HL-60 (cell line): ENCODE measurements around the gene CD79B.

Experiments used
- DNase-seq, 2 experiments: peaks; one replicate each; pipeline ENCODE4 v3.0.0-alpha.2; 2010 to 2020; ENCODE audit warnings: low read depth in 1 of 2, low spot score in 1 of 2
- H3K27ac ChIP-seq: fragments of 250-450 bp; sonication (Bioruptor Pico); replicated peaks from 2 replicates; pipeline ENCODE4 v1.5.1; 2020; ENCODE audit warnings: mild to moderate bottlenecking, moderate library complexity
- H3K27me3 ChIP-seq: fragments of 250-450 bp; sonication (Bioruptor Pico); 2 replicates; pipeline ENCODE4 v1.5.1; 2021; ENCODE audit warnings: mild to moderate bottlenecking, moderate library complexity; ENCODE audit not compliant: insufficient read depth, poor library complexity, severe bottlenecking
- H3K4me3 ChIP-seq: replicated peaks from 2 replicates; pipeline ENCODE4 v1.5.1; 2011; ENCODE audit warnings: mild to moderate bottlenecking, control low read depth, low read length; ENCODE audit not compliant: insufficient read depth
- GABPA ChIP-seq: IDR thresholded peaks from 2 replicates; pipeline ENCODE4 v1.6.1; 2012; ENCODE audit warnings: low read depth
- POLR2AphosphoS5 ChIP-seq: IDR thresholded peaks from 2 replicates; pipeline ENCODE4 v1.6.1; 2012; ENCODE audit warnings: low read depth
- SPI1 ChIP-seq: IDR thresholded peaks from 2 replicates; pipeline ENCODE4 v1.6.1; 2012; ENCODE audit warnings: low read depth, mild to moderate bottlenecking, borderline replicate concordance
- TF ChIP-seq, protein P1 (sequence below): IDR thresholded peaks from one replicate; pipeline ENCODE4 v1.5.1; 2011; ENCODE audit warnings: low read length, control low read depth, inconsistent platforms; ENCODE audit not compliant: insufficient read depth
- TF ChIP-seq, protein P2 (sequence below): IDR thresholded peaks from 2 replicates; pipeline ENCODE4 v1.6.1; 2012; ENCODE audit warnings: low read depth; ENCODE audit not compliant: insufficient replicate concordance

CD79B gene

DNA sequence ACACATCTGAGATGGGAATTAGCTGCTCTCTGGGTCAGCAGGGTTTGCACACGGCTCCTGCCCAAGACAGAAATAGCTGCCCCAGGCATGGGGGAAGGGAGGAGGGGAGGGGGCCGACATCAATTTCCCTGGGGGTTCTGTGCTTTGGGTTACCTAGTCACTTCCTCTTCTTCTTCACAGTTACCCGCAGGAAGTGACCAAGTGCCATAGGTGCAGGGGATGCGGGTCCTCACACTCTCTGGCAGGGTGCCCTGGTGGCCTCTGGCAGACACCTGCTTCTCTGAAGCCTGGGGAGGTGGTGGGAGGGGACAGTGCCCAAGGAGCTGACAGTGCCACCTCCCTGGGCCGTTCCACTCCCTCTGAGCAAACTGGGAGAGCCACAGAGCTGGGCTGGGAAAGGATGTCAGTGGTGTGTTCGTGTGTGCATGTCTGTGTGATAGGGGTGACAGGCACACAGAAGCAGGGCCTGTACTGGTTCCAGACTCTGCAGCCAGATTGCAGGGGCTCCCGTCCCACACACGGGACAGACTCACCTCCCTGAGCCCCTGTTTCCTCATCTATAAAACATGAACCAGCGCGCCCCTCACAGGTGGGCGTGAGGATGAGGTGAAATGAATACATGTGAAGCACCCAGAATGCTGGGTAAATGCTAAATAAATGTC lies 22.4 kb upstream of the CD79B start:
- DNase-seq: peak; percentile 41 to 56
- Histone ChIP-seq H3K27me3 (no peaks in the 10 kb centered on the region), H3K4me3 (no peak overlapping the region), H3K27ac (no peak overlapping the region)
- no peak for TF ChIP-seq GABPA
- TF ChIP-seq SPI1: peak; percentile 78; the same call in 1 of the 2 replicates

DNA sequence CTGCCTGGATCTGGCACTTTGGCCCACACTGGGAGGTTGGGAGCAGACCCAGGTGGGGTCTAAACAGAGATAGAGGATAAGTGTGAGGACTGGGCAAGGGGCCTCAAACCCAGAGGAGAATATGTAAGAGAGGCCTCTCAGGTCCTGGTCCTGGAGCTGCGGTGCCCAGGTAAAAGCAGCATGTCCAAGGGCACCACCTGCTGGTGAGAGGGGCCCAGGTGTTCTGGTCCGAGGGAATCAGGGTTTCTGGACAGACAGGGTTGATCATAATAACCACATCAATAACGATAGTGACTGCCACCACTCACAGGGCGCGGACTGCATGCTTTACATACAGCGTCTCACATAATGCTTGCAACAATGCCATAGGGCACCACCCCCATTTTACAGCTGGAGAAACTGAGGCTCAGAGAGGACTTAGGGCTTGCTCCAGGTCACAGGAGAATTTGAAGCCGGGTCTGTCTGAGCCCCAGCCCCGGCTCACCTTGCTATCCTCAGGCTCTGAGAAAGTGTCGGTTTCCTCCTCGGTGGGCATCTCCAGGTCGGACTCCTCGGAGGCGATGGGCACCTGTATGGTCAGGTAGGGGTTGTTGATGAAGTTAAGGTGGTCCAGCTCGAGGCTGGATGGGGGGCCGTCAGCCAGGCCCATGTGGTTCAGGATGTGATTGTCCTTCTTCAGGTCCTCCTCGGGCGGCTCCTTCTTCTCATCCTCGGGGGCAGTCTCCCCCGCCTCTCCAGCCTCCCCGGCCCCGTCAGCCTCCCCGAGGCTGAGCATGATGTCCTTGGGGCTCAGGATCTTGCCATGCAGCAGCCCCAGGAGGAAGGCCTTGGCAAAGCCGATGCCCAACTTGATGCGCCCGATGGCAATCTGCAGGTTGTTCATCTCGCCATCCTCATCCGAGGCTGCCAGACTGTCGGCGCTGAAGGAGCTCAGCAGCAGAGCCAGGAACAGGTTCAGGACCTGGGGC lies 19.1 kb upstream of the CD79B start:
- no peak overlapping the region for H3K4me3 ChIP-seq
- TF ChIP-seq, protein P1, sequence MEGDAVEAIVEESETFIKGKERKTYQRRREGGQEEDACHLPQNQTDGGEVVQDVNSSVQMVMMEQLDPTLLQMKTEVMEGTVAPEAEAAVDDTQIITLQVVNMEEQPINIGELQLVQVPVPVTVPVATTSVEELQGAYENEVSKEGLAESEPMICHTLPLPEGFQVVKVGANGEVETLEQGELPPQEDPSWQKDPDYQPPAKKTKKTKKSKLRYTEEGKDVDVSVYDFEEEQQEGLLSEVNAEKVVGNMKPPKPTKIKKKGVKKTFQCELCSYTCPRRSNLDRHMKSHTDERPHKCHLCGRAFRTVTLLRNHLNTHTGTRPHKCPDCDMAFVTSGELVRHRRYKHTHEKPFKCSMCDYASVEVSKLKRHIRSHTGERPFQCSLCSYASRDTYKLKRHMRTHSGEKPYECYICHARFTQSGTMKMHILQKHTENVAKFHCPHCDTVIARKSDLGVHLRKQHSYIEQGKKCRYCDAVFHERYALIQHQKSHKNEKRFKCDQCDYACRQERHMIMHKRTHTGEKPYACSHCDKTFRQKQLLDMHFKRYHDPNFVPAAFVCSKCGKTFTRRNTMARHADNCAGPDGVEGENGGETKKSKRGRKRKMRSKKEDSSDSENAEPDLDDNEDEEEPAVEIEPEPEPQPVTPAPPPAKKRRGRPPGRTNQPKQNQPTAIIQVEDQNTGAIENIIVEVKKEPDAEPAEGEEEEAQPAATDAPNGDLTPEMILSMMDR: no peak
- TF ChIP-seq SPI1: no peak
- no peak for TF ChIP-seq GABPA
- TF ChIP-seq POLR2AphosphoS5: no peak
- TF ChIP-seq, protein P2, sequence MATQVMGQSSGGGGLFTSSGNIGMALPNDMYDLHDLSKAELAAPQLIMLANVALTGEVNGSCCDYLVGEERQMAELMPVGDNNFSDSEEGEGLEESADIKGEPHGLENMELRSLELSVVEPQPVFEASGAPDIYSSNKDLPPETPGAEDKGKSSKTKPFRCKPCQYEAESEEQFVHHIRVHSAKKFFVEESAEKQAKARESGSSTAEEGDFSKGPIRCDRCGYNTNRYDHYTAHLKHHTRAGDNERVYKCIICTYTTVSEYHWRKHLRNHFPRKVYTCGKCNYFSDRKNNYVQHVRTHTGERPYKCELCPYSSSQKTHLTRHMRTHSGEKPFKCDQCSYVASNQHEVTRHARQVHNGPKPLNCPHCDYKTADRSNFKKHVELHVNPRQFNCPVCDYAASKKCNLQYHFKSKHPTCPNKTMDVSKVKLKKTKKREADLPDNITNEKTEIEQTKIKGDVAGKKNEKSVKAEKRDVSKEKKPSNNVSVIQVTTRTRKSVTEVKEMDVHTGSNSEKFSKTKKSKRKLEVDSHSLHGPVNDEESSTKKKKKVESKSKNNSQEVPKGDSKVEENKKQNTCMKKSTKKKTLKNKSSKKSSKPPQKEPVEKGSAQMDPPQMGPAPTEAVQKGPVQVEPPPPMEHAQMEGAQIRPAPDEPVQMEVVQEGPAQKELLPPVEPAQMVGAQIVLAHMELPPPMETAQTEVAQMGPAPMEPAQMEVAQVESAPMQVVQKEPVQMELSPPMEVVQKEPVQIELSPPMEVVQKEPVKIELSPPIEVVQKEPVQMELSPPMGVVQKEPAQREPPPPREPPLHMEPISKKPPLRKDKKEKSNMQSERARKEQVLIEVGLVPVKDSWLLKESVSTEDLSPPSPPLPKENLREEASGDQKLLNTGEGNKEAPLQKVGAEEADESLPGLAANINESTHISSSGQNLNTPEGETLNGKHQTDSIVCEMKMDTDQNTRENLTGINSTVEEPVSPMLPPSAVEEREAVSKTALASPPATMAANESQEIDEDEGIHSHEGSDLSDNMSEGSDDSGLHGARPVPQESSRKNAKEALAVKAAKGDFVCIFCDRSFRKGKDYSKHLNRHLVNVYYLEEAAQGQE: no peak
- DNase-seq: peak in 1 of 2 experiments; percentile 4
- no peaks in the 10 kb centered on the region for H3K27me3 ChIP-seq
- no peak overlapping the region for H3K27ac ChIP-seq

DNA sequence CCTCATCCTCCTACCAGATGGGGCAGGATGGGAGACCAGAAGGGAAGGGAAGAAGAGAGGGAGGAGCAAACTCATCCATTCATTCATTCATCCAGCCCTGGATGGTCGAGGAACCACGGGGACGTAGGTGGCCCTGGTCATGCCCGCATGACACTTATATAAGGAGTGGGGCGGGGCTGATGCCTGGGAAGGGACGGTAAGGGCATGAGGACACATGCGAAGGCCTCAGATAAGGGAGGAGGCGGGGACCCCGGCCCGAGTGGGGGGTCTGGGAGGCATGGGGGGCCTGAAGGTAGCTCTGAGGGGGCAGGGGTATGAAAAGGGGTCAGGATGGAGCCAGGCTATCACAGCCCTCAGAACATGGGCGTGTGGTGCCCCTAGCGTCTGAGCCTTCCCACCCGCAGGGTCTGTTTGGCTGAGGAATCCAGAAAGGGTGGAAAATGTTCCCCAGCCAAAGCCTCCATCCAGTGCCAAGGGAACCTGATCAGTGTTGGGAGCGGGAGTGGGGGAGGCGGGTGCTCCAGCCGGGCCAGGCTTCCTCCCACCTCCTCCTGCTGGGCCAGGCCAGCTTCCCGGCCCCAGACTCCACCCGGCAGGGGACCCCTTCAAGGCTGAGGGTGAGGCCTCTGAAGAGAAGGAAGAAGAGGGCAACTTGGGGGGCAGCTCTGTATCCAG lies 17.6 kb upstream of the CD79B start:
- TF ChIP-seq, protein P1: no peak
- TF ChIP-seq GABPA: no peak
- TF ChIP-seq SPI1: no peak
- no peak for TF ChIP-seq POLR2AphosphoS5
- TF ChIP-seq, protein P2: no peak
- no peak overlapping the region for H3K4me3 ChIP-seq
- no peak overlapping the region for H3K27ac ChIP-seq
- no peak for DNase-seq
- H3K27me3 ChIP-seq: no peaks in the 10 kb centered on the region

DNA sequence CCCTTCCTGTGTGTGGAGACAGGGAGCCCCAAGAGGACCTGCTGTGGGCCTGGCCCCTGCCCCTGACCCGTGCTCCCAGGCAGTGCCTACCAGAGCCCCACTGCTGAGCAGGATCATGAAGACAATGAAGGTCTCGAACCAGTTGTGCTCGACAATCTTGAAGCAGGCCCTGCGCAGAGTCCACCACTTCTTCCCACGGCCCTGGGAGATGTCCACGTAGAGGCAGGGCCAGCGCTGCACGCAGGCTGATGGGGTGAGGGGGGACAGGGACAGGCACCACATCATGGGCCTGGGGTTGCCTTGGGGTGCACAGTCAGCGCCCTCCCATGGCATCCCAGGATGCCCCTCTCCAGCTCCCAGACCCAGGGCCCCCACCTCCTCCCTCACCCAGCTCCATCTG lies 16.4 kb upstream of the CD79B start:
- TF ChIP-seq, protein P2: no peak
- TF ChIP-seq POLR2AphosphoS5 (no peak), SPI1 (no peak), GABPA (no peak)
- TF ChIP-seq, protein P1: no peak
- Histone ChIP-seq H3K27ac (no peak overlapping the region), H3K4me3 (no peak overlapping the region), H3K27me3 (no peaks in the 10 kb centered on the region)
- no peak for DNase-seq
